Keratinocyte (primary cell): ENCODE results near the gene SELENOK.

ENCODE experiments used
- CTCF ChIP-seq, 3 experiments: IDR thresholded peaks in 1 of 3; conservative IDR thresholded peaks in 1 of 3; optimal IDR thresholded peaks in 1 of 3; 2 replicates in 2 of 3; 3 replicates in 1 of 3; pipeline versions ENCODE3 to v1.5.1; 2011; ENCODE audit warnings: low read length in 3 of 3, mild to moderate bottlenecking in 3 of 3, moderate library complexity in 2 of 3, control low read depth in 1 of 3, inconsistent platforms in 1 of 3; ENCODE audit not compliant: insufficient read depth in 2 of 3; ENCODE audit errors: extremely low read depth in 1 of 3
- EZH2 ChIP-seq: IDR thresholded peaks from one replicate; pipeline ENCODE4 v1.6.1; 2012; ENCODE audit warnings: inconsistent platforms, mild to moderate bottlenecking, low read length, moderate library complexity

GRCh38 chr3:53860196-53860595 is 31.5 kb downstream of the SELENOK start:
- TF ChIP-seq CTCF (optimal IDR thresholded peaks at IDR 0.05 in 1 of 3, IDR thresholded peaks at IDR 0.05 in 1 of 3, conservative IDR thresholded peaks at IDR 0.05 in 1 of 3; ENCODE audit: extremely low read depth in 1 of 3, insufficient read depth in 2 of 3, low read length in 3 of 3): no peak
- no peak for TF ChIP-seq EZH2
